ENCODE results near the gene MYOM3. TPM values are rescaled to one million over a fixed set of nuclear protein-coding genes. Genes with fewer than 3 reads are reported as not detected.
"Not testable (repeated sequence)": the region's sequence is repeated elsewhere in the genome, so short reads cannot be mapped to it uniquely, and the experiment has no call there.

The MYOM3 gene
- total RNA-seq, 1 donor from 2014 or later = 8.1 TPM

DNA sequence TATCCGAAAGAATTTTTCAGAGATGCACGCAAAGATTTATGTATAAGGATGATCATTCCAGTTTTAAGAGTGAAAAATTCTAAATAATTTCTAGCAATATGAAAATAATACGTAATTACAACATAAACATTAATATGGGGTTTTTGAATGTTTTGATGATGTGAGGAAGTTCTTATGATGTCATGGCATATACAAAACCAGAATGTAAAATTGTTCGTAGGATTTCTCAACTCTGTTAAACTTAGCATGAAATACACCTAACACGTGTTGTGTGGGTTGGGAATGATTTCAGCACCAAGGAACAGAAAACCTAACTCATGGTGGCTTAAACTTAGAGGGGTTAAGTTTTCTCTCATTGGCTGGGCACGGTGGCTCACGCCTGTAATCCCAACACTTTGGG is 62.2 kb downstream of the MYOM3 start:
- H3K4me3 ChIP-seq (ENCODE audit: low read depth, low read length) = no peak overlapping the region
- no peaks in the 10 kb centered on the region for H3K27me3 ChIP-seq (ENCODE audit: control insufficient read depth, insufficient read depth, low read length)
- TF ChIP-seq, protein P1, sequence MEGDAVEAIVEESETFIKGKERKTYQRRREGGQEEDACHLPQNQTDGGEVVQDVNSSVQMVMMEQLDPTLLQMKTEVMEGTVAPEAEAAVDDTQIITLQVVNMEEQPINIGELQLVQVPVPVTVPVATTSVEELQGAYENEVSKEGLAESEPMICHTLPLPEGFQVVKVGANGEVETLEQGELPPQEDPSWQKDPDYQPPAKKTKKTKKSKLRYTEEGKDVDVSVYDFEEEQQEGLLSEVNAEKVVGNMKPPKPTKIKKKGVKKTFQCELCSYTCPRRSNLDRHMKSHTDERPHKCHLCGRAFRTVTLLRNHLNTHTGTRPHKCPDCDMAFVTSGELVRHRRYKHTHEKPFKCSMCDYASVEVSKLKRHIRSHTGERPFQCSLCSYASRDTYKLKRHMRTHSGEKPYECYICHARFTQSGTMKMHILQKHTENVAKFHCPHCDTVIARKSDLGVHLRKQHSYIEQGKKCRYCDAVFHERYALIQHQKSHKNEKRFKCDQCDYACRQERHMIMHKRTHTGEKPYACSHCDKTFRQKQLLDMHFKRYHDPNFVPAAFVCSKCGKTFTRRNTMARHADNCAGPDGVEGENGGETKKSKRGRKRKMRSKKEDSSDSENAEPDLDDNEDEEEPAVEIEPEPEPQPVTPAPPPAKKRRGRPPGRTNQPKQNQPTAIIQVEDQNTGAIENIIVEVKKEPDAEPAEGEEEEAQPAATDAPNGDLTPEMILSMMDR (IDR thresholded peaks at IDR 0.05; ENCODE audit: insufficient read depth, low read length, poor library complexity, severe bottlenecking) = no peak
- no peak for DNase-seq (ENCODE audit: low read depth)
- H3K36me3 ChIP-seq (ENCODE audit: control insufficient read depth, insufficient read depth, low read length) = no peaks in the 10 kb centered on the region

DNA sequence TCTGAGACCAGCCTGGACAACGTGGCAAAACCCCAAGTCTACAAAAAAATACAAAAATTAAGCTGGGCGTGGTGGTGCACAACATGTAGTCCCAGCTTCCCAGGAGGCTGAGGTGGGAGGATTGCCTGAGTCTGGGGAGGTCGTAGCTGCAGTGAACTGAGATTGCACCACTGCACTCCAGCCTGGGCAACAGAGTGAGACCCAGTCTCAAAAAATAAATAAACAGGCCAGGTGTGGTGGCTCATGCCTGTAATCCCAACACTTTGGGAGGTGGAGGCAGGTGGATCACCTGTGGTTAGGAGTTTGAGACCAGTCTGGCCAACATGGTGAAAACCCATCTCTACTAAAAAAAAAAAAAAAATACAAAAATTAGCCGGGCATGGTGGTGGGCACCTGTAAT is 63.0 kb downstream of the MYOM3 start:
- H3K4me3 ChIP-seq (ENCODE audit: low read depth, low read length); H3K36me3 ChIP-seq (ENCODE audit: control insufficient read depth, insufficient read depth, low read length); H3K27me3 ChIP-seq (ENCODE audit: control insufficient read depth, insufficient read depth, low read length); DNase-seq (ENCODE audit: low read depth): not testable (repeated sequence)

DNA sequence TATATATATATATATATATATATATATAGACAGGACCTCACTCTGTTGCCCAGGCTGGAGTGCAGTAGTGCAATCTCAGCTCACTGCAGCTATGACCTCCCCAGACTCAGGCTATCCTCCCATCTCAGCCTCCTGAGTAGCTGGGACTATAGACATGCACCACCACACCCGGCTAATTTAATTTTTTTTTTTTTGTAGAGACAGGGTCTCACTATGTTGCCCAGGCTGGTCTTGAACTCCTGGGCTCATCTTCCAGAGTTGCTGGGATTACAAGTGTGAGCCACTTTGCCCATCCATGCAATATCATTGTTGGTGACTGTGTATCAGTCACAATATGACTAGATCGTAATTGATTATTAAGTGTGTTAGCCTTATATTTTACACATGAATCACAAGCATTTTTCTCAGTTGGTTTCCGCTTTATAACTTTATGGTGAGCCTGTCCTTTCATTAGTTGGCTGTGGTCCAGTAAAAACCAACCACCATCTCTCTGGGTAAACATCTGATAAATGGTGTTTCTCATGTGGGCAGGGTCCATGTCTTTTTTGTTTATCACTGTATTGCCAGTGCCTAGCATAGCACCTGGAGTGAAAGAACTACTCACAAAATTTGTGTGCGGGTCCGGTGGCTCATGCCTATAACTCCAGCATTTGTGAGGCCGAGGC is 63.6 kb downstream of the MYOM3 start:
- TF ChIP-seq, protein P1 (IDR thresholded peaks at IDR 0.05; ENCODE audit: insufficient read depth, low read length, poor library complexity, severe bottlenecking) = no peak
- Histone ChIP-seq H3K27me3 (ENCODE audit: control insufficient read depth, insufficient read depth, low read length) (no peaks in the 10 kb centered on the region), H3K4me3 (ENCODE audit: low read depth, low read length) (no peak overlapping the region), H3K36me3 (ENCODE audit: control insufficient read depth, insufficient read depth, low read length) (no peaks in the 10 kb centered on the region)
- DNase-seq (ENCODE audit: low read depth) = no peak

DNA sequence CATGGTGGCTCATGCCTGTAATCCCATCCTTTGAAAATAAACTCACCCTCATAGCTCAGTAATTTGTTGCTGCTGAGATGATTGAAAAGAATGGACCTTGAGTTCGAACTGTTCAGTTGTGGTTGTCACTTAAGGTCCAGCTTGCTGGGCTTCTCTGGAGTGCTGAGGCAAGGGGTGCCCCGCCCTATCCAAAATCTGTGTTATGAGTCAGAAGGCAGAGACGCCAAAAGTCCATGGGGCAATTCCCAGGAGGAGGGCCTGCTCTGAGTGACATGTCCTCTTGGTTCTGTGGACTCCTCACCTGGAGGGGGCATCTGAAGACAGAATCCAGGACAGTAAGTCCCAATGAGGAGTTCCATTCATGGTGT is 64.8 kb downstream of the MYOM3 start:
- Histone ChIP-seq H3K36me3 (ENCODE audit: control insufficient read depth, insufficient read depth, low read length) (no peaks in the 10 kb centered on the region), H3K27me3 (ENCODE audit: control insufficient read depth, insufficient read depth, low read length) (no peaks in the 10 kb centered on the region), H3K4me3 (ENCODE audit: low read depth, low read length) (no peak overlapping the region)
- no peak for DNase-seq (ENCODE audit: low read depth)
- TF ChIP-seq, protein P1 (IDR thresholded peaks at IDR 0.05; ENCODE audit: insufficient read depth, low read length, poor library complexity, severe bottlenecking) = no peak

DNA sequence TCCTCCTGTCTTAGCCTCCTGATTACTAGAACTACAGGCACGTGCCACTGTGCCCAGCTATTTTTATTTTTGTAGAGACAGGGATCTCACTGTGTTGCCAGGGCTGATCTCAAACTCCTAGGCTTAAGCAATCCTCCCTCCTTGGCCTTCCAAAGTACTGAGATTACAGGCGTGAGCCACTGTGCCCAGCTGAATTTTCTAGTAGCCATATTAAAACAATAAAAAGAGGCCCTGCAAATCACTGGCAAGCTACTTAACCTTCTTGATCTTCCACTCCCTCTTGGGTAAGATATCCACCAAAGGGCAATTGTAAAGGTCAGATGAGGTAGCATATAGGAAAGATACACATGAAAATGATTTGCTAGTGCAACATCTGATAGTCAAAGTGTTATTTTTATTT is 66.2 kb downstream of the MYOM3 start:
- no peak for DNase-seq (ENCODE audit: low read depth)
- TF ChIP-seq, protein P1 (IDR thresholded peaks at IDR 0.05; ENCODE audit: insufficient read depth, low read length, poor library complexity, severe bottlenecking) = no peak
- no peak overlapping the region for H3K4me3 ChIP-seq (ENCODE audit: low read depth, low read length)
- no peaks in the 10 kb centered on the region for H3K36me3 ChIP-seq (ENCODE audit: control insufficient read depth, insufficient read depth, low read length)
- H3K27me3 ChIP-seq (ENCODE audit: control insufficient read depth, insufficient read depth, low read length) = no peaks in the 10 kb centered on the region

DNA sequence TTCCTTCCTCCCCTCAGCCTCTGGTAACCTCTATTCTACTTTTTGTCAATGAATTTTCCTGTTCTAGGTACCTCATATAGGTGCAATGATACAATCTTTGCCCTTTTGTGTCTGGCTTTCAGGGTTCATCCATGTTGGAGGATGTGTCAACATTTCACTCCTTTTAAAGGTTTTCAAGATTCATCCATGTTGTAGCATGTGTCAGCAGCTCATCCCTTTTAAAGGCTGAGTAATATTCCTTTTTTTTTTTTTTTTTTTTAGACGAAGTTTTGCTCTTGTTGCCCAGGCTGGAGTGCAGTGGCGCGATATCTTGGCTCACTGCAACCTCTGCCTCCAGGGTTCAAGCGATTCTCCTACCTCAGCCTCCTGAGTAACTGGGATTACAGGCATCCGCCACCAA is 67.3 kb downstream of the MYOM3 start:
- DNase-seq (ENCODE audit: low read depth); H3K36me3 ChIP-seq (ENCODE audit: control insufficient read depth, insufficient read depth, low read length); H3K27me3 ChIP-seq (ENCODE audit: control insufficient read depth, insufficient read depth, low read length); H3K4me3 ChIP-seq (ENCODE audit: low read depth, low read length): not testable (repeated sequence)

DNA sequence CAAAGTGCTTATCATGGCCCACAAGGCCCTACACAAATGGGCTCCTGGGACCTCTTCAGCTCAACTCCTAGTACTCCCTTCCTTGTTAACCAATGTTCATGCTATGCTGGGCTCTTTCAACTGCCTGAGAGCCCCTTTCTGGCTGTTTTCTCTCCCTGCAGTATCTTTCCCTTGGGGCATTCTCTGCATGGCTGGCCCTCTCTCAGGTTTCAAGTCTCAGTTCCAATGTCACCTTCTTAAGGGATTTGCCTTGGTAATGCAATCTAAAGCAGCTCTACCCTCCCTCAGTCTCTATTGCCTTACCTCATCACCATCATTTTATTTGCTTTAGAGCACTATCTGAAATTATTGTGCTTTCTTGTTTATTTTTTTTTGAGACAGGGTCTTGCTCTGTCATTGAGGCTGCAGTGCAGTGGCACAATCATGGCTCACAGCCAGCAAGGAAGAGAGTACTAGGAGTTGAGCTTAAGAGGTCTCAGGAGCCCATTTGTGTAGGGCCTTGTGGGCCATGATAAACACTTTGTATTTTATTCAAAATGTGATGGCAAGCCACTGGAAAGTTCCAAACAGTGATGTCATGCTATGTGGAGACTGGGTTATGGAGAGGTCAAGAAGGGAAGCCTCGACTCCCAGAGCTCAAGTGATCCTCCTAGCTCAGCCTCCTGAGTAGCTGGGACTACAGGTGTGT is 68.4 kb downstream of the MYOM3 start:
- H3K36me3 ChIP-seq (ENCODE audit: control insufficient read depth, insufficient read depth, low read length) = no peaks in the 10 kb centered on the region
- no peak overlapping the region for H3K4me3 ChIP-seq (ENCODE audit: low read depth, low read length)
- no peak for DNase-seq (ENCODE audit: low read depth)
- no peaks in the 10 kb centered on the region for H3K27me3 ChIP-seq (ENCODE audit: control insufficient read depth, insufficient read depth, low read length)
- TF ChIP-seq, protein P1 (IDR thresholded peaks at IDR 0.05; ENCODE audit: insufficient read depth, low read length, poor library complexity, severe bottlenecking) = no peak

Data from kidney epithelial cell (primary cell).